HG03342 (cell line): ENCODE results near the gene DYNC1H1.

Source experiments
- ATAC-seq: cut with Tn5 transposase; IDR thresholded peaks from one replicate; pipeline ENCODE4 v1.9.1; 2021; ENCODE audit warnings: mild to moderate bottlenecking, moderate library complexity; ENCODE audit not compliant: unreplicated experiment

The DYNC1H1 gene

GRCh38 chr14:102085948-102086708 lies 121.8 kb downstream of the DYNC1H1 start:
- peak; percentile 16 for ATAC-seq

- ATAC-seq = no peak
These were observed 122.3 kb downstream of the DYNC1H1 start for GRCh38 chr14:102086709-102086971.

GRCh38 chr14:102086972-102087761 lies 122.8 kb downstream of the DYNC1H1 start, which contains the start of gene HSP90AA1:
TSS of gene HSP90AA1 (minus strand) at chr14:102087044. CDS start at chr14:102086378, 666 bp downstream.
- ATAC-seq = peak; percentile 70

- ATAC-seq = no peak
These were observed 123.3 kb downstream of the DYNC1H1 start for GRCh38 chr14:102087762-102088011.

- ATAC-seq = no peak
These were observed 123.8 kb downstream of the DYNC1H1 start for GRCh38 chr14:102088012-102088792.

- no peak for ATAC-seq
These were observed 125.4 kb downstream of the DYNC1H1 start for GRCh38 chr14:102089621-102090343.

GRCh38 chr14:102090713-102091112 lies 126.3 kb downstream of the DYNC1H1 start:
- no peak for ATAC-seq

- no peak for ATAC-seq
These were observed 128.4 kb downstream of the DYNC1H1 start for GRCh38 chr14:102092806-102093205.

- ATAC-seq = no peak
These were observed 129.7 kb downstream of the DYNC1H1 start for GRCh38 chr14:102094101-102094500.

GRCh38 chr14:102095231-102095870 lies 131.0 kb downstream of the DYNC1H1 start:
- no peak for ATAC-seq

GRCh38 chr14:102095871-102096568 lies 131.6 kb downstream of the DYNC1H1 start:
- ATAC-seq = no peak

GRCh38 chr14:102096569-102097188 lies 132.3 kb downstream of the DYNC1H1 start:
- no peak for ATAC-seq

GRCh38 chr14:102097441-102098135 lies 133.2 kb downstream of the DYNC1H1 start:
- ATAC-seq = no peak

GRCh38 chr14:102103062-102103695 lies 138.8 kb downstream of the DYNC1H1 start:
- no peak for ATAC-seq

GRCh38 chr14:102105369-102105768 lies 141.0 kb downstream of the DYNC1H1 start:
- no peak for ATAC-seq
